Stimulated activated memory B cell treated with anti-CD40 and anti-IgM and Interleukin-4, amounts not matched to agents 10 μg/mL and 1 μg/mL and 100 μg/mL, for 72 hours (primary cell): ENCODE measurements around the gene BEST4.
"Not testable (repeated sequence)": the region's sequence is repeated elsewhere in the genome, so short reads cannot be mapped to it uniquely, and the experiment has no call there.

Experiments used
- ATAC-seq: fragments of 150-1000 bp; cut with Tn5 transposase; 2 replicates; pipeline ENCODE4 v1.10.0; 2021
- H3K27ac Mint-ChIP-seq: one replicate; pipeline ENCODE4 v1.8.0; 2022; ENCODE audit warnings: mild to moderate bottlenecking, mixed read lengths
- H3K27me3 Mint-ChIP-seq: one replicate; pipeline ENCODE4 v1.8.0; 2022; ENCODE audit warnings: mixed read lengths
- H3K36me3 Mint-ChIP-seq: one replicate; pipeline ENCODE4 v1.8.0; 2022; ENCODE audit warnings: mixed read lengths
- H3K4me1 Mint-ChIP-seq: one replicate; pipeline ENCODE4 v1.8.0; 2022; ENCODE audit warnings: mixed read lengths
- H3K4me3 Mint-ChIP-seq: one replicate; pipeline ENCODE4 v1.8.0; 2022; ENCODE audit warnings: mild to moderate bottlenecking, moderate library complexity, mixed read lengths
- H3K9me3 Mint-ChIP-seq: one replicate; pipeline ENCODE4 v1.8.0; 2022; ENCODE audit warnings: mixed read lengths

BEST4 gene

DNA sequence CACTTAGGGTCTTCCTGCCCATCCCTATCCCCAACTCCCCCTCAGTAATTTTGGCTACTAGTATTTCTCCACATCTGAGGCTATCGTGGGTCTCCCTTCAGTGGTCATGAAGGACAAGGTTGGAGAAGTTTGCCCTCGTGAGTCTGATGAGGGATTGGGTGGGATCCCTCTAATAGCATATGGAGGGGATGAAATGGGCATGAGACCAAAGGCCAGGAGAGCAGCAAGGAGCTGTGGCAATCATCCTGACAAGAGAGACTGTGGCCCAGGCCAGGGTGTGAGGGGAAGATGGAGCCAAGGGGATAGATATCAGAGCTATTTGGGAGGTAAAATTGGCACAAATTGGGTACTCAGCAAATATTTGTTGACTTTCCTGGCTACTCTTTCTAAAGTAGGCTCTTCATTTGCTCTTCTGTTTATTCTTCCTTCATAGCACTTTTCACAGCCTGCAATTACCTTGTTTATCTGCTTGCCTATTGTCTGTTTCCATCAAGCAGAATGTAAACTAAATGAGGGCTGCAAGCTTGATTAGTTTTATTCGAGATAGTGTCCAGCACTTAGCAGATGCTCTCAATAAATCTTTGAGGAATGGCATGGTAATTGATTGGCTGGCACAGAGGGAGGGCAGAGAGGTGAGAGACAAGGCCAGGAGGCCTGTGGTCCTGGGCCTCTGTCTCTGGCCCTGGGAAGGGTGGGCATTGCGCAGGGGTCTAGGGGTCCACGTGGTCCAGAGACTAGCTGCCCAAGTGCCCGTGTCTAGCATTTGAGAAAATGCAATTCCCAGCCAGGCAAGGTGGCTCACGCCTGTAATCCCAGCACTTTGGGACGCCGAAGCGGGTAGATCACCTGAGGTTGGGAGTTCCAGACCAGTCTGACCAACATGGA is 10.8 kb upstream of the BEST4 start:
- ATAC-seq = no peak
- Mint-ChIP-seq H3K27me3 (no peaks in the 10 kb centered on the region), H3K27ac (peak overlapping the region; percentile 95), H3K9me3 (no peaks in the 10 kb centered on the region), H3K4me3 (peak overlapping the region; percentile 91), H3K36me3 (peaks cover 20% of the 10 kb centered on the region), H3K4me1 (peaks cover 23% of the 10 kb centered on the region)

DNA sequence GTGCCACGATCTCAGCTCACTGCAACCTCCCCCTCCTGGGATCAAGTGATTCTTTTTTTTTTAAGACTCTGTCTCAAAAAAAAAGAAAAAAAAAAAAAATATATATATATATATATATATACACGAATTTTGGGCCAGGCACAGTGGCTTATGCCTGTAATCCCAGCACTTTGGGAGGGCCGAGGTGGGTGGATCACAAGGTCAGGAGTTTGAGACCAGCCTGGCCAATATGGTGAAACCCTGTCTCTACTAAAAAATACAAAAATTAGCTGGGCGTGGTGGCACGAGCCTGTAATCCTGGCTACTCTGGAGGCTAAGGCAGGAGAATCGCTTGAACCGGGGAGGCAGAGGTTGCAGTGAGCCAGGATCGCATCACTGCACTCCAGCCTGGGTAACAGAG is 9.9 kb upstream of the BEST4 start:
- H3K4me3 Mint-ChIP-seq, ATAC-seq, H3K9me3 Mint-ChIP-seq, H3K27me3 Mint-ChIP-seq, H3K27ac Mint-ChIP-seq: not testable (repeated sequence)
- Mint-ChIP-seq H3K36me3 (peaks cover 12% of the 10 kb centered on the region), H3K4me1 (peaks cover 19% of the 10 kb centered on the region)

DNA sequence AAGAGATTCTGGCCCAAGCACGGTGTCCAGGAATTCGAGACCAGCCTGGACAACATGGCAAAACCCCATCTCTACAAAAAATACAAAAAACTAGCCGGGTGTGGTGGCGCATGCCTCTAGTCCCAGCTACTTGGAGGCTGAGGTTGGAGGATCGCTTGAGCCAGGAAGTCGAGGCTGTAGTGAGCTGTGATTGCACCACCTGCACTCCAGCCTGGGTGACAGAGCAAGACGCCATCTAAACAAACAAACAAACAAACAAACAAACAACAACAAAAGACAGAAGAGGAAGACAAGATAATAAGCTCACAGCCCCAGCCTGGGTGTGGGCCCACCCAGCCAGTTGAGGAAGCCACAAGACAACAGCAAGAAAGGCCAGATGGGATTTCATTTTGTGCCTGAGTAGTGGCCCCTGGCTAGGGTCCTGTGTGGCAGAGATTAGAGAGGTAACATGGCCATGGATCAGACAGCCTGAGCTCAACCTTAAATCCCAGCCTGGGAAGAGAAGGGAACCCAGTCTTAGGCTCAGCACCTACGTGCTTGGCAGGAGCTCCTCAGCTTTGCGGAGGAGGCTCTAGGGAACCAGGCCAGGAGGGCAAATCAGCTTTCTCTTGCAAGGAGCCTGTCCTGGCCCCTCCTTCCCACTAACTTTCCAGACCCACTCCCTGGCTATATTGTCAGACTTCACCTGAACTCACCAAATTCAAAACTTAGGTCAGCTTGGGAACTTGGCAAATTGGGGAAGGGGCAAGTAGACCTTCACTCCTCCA is 4.9 kb upstream of the BEST4 start:
- no peaks in the 10 kb centered on the region for H3K36me3 Mint-ChIP-seq
- no peaks in the 10 kb centered on the region for H3K9me3 Mint-ChIP-seq
- H3K27ac Mint-ChIP-seq = no peak overlapping the region
- H3K4me1 Mint-ChIP-seq = peaks cover 6% of the 10 kb centered on the region
- no peak overlapping the region for H3K4me3 Mint-ChIP-seq
- no peak for ATAC-seq
- no peaks in the 10 kb centered on the region for H3K27me3 Mint-ChIP-seq

DNA sequence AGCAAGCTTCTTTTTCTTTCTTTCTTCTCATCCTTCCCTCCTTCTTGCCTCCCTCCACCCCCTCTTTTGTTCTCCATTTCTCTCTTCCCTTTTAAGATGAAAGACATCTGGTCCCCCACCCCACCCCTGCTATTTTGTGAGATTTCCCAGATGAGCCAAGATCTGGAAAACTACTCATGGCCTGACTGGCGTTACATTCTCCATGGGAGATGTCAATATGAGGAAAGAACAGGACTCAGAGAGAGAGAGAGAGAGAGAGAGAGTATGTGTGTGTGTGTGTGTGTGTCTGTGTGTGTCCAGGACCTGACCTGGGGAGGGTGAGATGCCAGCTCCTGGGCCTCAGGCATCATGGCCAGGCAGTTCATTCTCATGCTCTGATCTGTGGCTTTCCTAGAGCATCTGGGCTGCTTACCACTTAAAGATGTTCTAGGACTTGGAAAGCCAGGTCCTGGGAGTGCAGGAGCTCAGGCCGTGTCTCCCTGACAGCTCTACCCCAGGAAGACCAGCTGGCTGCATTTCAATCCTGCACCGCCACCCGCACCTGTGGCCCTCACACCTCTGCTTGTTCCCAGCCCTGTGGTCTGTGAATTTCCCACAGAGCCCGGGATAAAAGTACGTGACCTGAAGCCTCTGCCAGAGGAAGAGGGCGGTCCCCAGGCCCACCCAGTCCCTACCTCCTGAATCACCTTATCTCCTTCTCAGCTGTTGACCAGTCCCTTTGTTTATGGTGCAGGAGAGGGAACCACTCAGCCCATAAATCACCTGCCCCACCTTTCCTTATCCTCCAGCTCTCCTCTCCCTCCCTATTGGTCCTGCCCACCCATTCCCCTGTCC is 3.2 kb upstream of the BEST4 start:
- ATAC-seq = no peak
- Mint-ChIP-seq H3K4me3 (no peak overlapping the region), H3K36me3 (no peaks in the 10 kb centered on the region), H3K4me1 (peaks cover 13% of the 10 kb centered on the region), H3K27me3 (no peaks in the 10 kb centered on the region), H3K27ac (peak overlapping the region; percentile 50), H3K9me3 (no peaks in the 10 kb centered on the region)

DNA sequence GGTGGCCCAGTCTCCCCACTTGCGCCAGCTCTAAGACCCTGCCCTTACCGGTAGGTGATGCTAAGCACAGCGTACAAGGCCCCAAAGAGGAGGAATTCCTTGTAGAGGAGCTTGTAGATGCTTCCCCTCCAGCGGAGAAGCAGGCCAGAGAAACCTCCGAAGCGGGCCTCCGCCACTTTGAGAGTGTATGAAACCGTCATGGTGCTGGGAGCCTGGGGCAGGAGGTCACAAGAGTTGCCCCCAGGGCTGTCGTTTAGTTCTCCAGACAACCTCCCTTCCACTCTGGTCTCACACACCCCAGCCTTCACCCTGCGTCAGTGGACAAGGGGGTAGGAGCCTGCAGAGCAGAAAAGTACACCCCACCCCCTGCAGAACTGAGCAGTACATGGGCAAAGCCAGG is 464 bp downstream of the BEST4 start:
- no peaks in the 10 kb centered on the region for H3K9me3 Mint-ChIP-seq
- H3K27ac Mint-ChIP-seq = peak overlapping the region; percentile 79
- ATAC-seq = no peak
- H3K36me3 Mint-ChIP-seq = no peaks in the 10 kb centered on the region
- peaks cover 35% of the 10 kb centered on the region for H3K4me1 Mint-ChIP-seq
- H3K27me3 Mint-ChIP-seq = no peaks in the 10 kb centered on the region
- no peak overlapping the region for H3K4me3 Mint-ChIP-seq

DNA sequence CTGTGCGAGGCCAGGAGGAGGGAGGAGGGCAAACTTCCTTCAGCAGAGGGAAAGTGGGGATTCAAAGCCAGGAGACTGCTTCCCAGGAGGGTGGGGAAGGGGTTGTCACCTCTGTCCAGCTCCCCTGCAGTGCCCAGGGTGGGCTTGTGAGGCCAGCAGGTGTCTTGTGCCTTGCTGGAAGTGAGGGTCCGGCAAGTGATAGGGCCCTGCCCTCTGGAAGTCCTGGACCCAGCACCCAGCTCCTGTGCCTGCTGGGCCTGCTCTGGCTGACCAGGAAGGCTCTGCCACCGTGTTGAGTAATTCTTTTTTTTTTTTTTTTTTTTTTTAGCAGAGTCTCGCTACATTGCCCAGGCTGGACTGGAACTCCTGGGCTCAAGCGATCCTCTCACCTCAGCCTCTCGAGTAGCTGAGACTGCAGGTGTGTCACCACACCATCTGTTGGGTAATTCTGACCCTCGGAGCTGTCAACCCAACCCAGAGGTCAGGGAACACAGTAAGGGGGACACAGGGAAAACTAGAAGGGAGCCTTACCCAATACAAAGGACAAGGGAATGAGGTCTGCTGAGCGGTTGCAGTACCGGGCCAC is 1.0 kb downstream of the BEST4 start:
- Mint-ChIP-seq H3K27ac (peak overlapping the region; percentile 79), H3K9me3 (no peaks in the 10 kb centered on the region), H3K27me3 (no peaks in the 10 kb centered on the region), H3K4me3 (no peak overlapping the region), H3K4me1 (peaks cover 35% of the 10 kb centered on the region), H3K36me3 (no peaks in the 10 kb centered on the region)
- no peak for ATAC-seq

DNA sequence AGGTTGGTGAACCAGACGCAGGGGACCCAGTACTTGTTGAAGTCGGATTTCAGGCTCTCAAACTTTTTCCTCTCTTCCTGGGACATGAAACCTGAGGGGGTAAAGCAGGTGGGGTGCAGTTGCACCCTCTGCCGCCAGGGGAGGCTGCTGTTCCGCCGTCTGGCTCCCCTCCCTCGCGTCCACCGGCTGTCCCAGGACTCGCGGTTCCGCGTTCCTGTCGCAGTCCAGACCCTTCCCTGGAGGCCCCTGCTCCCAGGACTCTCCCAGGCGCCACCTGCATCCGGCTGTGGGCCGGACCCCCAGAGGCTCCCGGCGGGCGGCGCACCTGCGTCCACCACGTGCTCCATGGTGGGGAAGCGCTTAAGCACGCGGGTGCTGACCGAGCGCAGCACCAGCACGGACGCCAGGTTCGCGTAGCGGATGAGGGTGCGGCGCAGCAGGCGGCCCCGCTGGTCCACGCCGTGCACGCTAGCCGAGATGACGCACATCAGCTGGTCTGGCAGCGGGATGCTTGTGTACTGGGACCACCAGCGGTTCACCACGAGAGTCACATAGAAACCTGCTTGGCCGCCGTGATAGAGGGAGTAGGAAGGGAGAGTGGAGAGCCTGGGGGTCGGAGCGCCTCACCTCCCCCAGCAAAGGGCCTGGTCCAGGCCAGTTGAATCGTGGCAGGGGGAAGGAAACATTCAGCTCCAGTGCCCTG is 1.7 kb downstream of the BEST4 start:
- no peaks in the 10 kb centered on the region for H3K27me3 Mint-ChIP-seq
- peak; percentile 84 for ATAC-seq
- peaks cover 6% of the 10 kb centered on the region for H3K36me3 Mint-ChIP-seq
- H3K4me3 Mint-ChIP-seq = peak overlapping the region; percentile 68
- H3K27ac Mint-ChIP-seq = peak overlapping the region; percentile 79
- H3K9me3 Mint-ChIP-seq = no peaks in the 10 kb centered on the region
- H3K4me1 Mint-ChIP-seq = peaks cover 38% of the 10 kb centered on the region

DNA sequence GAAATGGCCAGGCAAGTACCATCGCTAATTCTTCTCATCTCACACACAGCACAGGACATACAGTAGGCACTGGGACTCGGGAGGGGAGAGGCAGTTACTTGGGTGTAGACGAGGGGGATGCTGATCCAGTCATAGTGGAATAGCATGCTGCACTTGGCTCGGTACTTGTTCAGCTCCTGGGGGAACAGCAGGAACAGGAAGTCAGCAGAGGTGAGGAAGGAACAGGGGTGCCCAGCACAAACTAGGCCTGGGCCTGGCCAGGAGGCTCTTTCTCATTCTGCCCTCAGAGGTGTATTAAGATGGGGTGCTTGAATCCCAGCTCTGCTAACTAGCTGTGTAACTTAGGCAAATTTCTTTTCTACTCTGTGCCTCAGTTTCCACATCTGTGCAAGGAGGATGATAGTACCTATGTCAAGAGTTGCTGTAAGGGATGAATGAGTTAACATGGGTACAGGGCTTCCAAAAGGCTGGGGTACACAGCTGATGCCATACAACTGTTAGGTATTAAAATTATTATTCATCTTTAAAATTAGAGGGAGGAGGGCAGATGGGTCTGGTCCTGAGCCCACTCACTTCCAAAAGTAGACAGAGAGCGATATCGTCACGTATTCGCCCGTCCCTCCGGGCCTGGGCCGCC is 2.4 kb downstream of the BEST4 start:
- no peak for ATAC-seq
- H3K36me3 Mint-ChIP-seq = peaks cover 13% of the 10 kb centered on the region
- H3K27ac Mint-ChIP-seq = peak overlapping the region; percentile 79
- peak overlapping the region; percentile 68 for H3K4me3 Mint-ChIP-seq
- H3K27me3 Mint-ChIP-seq = no peaks in the 10 kb centered on the region
- peaks cover 43% of the 10 kb centered on the region for H3K4me1 Mint-ChIP-seq
- no peaks in the 10 kb centered on the region for H3K9me3 Mint-ChIP-seq

DNA sequence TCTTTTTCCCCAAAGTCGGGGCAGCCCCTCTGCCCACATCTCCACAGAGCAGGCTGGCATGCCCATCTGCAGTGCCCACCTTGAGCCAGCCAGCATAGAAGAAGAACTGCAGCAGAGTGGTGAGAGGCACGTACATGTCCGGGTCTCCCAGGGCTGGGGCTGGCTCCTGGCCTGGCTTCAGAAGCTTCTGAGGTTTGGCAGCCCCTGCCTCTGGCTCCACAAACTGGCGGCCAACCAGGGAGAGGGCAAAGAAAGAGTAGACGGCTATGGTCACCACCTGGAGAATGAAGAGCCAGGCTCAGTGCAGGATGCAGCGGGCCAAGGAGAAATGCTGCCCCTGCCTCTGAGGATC is 3.0 kb downstream of the BEST4 start:
- peaks cover 47% of the 10 kb centered on the region for H3K4me1 Mint-ChIP-seq
- H3K27ac Mint-ChIP-seq = peak overlapping the region; percentile 79
- ATAC-seq = no peak
- H3K4me3 Mint-ChIP-seq = peak overlapping the region; percentile 69
- H3K9me3 Mint-ChIP-seq = no peaks in the 10 kb centered on the region
- H3K27me3 Mint-ChIP-seq = no peaks in the 10 kb centered on the region
- H3K36me3 Mint-ChIP-seq = peaks cover 19% of the 10 kb centered on the region

DNA sequence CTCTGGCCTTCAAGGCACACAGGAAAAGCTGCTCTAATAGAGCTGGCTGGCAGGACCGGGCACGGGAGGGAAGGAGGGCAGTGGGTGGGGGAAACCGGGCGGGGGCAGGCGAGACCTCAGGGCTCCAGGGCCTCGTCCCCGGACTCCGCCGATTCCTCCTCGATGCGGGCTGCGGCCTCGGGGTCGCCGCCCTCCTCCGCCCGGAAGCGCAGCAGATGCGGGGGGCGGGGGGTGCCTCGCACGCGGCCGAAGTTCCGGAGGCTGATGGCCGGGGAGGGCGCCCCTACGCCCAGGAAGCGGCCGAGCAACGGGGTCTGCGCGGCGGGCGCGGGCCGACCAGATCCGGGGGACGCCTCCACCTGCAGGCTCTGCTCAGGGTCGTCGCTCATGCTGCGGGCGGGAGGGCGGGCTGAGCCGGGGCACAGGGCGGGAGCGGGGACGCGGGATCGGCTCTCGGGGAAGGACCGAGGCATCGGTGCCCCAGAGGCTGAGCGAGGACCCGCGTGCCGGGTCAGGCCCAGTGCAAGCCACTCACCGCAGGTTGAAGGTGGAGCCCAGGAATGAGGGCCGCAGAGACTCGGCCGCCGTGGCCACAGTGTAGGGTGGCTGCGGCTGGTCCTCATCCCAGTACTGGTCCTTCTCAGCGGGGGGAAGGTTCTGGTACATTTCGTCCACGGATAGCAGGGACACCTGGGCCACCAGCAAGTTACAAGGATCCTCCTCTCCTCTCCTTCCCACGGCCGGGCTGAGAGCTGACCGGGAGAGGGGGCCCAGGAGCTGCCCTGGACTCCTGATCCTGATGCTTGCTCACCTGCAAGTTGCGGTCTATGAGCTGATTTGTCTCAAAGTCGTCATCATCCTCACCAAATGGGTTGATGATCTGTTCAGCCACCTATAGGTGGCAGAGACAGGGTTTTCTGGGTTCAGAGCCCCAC is 3.6 kb downstream of the BEST4 start:
- Mint-ChIP-seq H3K36me3 (peaks cover 25% of the 10 kb centered on the region), H3K27ac (peak overlapping the region; percentile 79), H3K4me3 (peak overlapping the region; percentile 69), H3K27me3 (no peaks in the 10 kb centered on the region), H3K4me1 (peaks cover 47% of the 10 kb centered on the region), H3K9me3 (no peaks in the 10 kb centered on the region)
- ATAC-seq = peak; percentile 35

DNA sequence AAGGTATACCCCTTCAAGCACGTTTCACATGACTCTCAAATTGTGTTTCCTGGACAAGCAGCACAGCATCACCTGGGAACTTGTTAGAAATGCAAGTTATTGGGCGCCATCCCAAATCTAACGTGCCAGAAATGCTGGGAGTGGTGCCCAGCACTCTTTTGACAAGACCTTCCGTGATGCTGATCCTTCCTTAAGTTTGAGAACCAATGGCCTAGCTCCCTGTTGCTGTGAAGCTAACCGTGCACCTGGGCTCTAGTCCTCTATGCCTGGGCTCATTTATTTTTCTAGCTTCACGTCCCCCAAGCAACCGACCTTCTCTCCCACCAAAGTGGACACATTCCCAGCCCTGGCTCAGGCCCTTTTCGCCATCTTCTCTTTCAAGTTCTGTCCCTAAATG is 4.3 kb downstream of the BEST4 start:
- ATAC-seq = no peak

DNA sequence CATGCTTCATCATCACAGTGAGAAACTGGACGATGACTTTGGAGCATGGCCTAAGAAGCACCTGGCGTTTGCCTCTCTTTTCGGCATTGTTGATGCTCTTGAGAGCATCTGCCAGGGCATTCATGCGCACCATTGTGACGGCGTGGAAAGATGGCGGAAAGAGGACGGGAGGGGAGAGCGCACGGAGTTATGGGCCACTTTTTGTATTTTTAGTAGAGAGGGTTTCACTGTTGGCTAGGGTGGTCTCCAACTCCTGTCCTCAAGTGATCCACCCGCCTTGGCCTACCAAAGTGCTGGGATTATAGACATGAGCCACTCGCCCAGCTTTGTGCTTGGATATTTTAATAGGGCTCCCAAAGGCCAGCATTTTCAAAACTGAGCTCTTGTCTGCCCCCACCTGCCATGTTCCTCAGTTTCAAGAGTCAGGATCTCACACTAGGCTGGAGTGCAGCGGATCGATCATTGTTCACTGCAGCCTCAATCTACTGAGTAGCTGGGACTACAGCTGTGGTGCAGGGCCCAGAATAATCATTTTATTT is 7.3 kb downstream of the BEST4 start:
- peaks cover 61% of the 10 kb centered on the region for H3K36me3 Mint-ChIP-seq
- no peaks in the 10 kb centered on the region for H3K27me3 Mint-ChIP-seq
- H3K9me3 Mint-ChIP-seq = no peaks in the 10 kb centered on the region
- ATAC-seq = no peak
- H3K27ac Mint-ChIP-seq = no peak overlapping the region
- no peak overlapping the region for H3K4me3 Mint-ChIP-seq
- H3K4me1 Mint-ChIP-seq = peaks cover 67% of the 10 kb centered on the region

More for the DNA sequence above, 4.3 kb downstream of the BEST4 start:
- Mint-ChIP-seq H3K27ac (peak overlapping the region; percentile 67), H3K4me3 (peak overlapping the region; percentile 66), H3K36me3 (peaks cover 32% of the 10 kb centered on the region), H3K4me1 (peaks cover 51% of the 10 kb centered on the region), H3K27me3 (no peaks in the 10 kb centered on the region), H3K9me3 (no peaks in the 10 kb centered on the region)
